ENCODE data around the gene NKIRAS2. TPM values are rescaled to one million over a fixed set of nuclear protein-coding genes. Genes with fewer than 3 reads are reported as not detected.

Gene NKIRAS2
- total and polyA plus RNA-seq, 2 of the 13 experiments (the other 11 are each of a cell fraction or from before 2014, with no cell fraction given): 27.9 to 42.0 TPM

- peak in 1 of 2 experiments; percentile 57; a peak in 2 of 4 replicates for TF ChIP-seq POLR2A (IDR thresholded peaks at IDR 0.05; ENCODE audit: insufficient read depth in 1 of 2, low read depth in 2 of 2, low read length in 2 of 2)
- 0 out of 2 replicates have a peak, but pooled peaks have one; percentile 15 for TF ChIP-seq ZSCAN9 (CRISPR knock-in tag; IDR thresholded peaks at IDR 0.05; ENCODE audit: borderline replicate concordance)
- TF ChIP-seq NONO (IDR thresholded peaks at IDR 0.05): no peak
- 0 out of 2 replicates have a peak, but pooled peaks have one; percentile 34 for TF ChIP-seq NONO (CRISPR knock-in tag; conservative IDR thresholded peaks at IDR 0.05)
- TF ChIP-seq MEIS2 (CRISPR knock-in tag; IDR thresholded peaks at IDR 0.05): peak; percentile 66; the same call in 1 of the 2 replicates
- TF ChIP-seq, protein P1, sequence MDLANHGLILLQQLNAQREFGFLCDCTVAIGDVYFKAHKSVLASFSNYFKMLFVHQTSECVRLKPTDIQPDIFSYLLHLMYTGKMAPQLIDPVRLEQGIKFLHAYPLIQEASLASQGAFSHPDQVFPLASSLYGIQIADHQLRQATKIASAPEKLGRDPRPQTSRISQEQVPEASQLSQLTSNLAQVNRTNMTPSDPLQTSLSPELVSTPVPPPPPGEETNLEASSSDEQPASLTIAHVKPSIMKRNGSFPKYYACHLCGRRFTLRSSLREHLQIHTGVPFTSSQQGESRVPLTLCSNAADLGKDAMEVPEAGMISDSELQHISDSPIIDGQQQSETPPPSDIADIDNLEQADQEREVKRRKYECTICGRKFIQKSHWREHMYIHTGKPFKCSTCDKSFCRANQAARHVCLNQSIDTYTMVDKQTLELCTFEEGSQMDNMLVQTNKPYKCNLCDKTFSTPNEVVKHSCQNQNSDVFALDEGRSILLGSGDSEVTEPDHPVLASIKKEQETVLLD (CRISPR knock-in tag; IDR thresholded peaks at IDR 0.05; ENCODE audit: low read depth): peak; percentile 73
- peak; percentile 63; the same call in 1 of the 2 replicates for TF ChIP-seq ZNF768 (CRISPR knock-in tag; IDR thresholded peaks at IDR 0.05)
- peak; percentile 62; the same call in 1 of the 2 replicates for TF ChIP-seq YEATS4 (CRISPR knock-in tag; IDR thresholded peaks at IDR 0.05; ENCODE audit: borderline replicate concordance)
- peak; percentile 42 for TF ChIP-seq HNRNPLL (IDR thresholded peaks at IDR 0.05; ENCODE audit: low read depth, low read length, poor library complexity, severe bottlenecking)
- peak; percentile 52; the same call in 1 of the 2 replicates for TF ChIP-seq ZSCAN21 (CRISPR knock-in tag; IDR thresholded peaks at IDR 0.05; ENCODE audit: borderline replicate concordance)
- TF ChIP-seq, protein P2, sequence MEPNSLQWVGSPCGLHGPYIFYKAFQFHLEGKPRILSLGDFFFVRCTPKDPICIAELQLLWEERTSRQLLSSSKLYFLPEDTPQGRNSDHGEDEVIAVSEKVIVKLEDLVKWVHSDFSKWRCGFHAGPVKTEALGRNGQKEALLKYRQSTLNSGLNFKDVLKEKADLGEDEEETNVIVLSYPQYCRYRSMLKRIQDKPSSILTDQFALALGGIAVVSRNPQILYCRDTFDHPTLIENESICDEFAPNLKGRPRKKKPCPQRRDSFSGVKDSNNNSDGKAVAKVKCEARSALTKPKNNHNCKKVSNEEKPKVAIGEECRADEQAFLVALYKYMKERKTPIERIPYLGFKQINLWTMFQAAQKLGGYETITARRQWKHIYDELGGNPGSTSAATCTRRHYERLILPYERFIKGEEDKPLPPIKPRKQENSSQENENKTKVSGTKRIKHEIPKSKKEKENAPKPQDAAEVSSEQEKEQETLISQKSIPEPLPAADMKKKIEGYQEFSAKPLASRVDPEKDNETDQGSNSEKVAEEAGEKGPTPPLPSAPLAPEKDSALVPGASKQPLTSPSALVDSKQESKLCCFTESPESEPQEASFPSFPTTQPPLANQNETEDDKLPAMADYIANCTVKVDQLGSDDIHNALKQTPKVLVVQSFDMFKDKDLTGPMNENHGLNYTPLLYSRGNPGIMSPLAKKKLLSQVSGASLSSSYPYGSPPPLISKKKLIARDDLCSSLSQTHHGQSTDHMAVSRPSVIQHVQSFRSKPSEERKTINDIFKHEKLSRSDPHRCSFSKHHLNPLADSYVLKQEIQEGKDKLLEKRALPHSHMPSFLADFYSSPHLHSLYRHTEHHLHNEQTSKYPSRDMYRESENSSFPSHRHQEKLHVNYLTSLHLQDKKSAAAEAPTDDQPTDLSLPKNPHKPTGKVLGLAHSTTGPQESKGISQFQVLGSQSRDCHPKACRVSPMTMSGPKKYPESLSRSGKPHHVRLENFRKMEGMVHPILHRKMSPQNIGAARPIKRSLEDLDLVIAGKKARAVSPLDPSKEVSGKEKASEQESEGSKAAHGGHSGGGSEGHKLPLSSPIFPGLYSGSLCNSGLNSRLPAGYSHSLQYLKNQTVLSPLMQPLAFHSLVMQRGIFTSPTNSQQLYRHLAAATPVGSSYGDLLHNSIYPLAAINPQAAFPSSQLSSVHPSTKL (CRISPR knock-in tag; IDR thresholded peaks at IDR 0.05): peak; percentile 12
- 0 out of 2 replicates have a peak, but pooled peaks have one; percentile 64 for TF ChIP-seq MEIS1 (CRISPR knock-in tag; IDR thresholded peaks at IDR 0.05; ENCODE audit: borderline replicate concordance)
- TF ChIP-seq CHD2 (IDR thresholded peaks at IDR 0.05; ENCODE audit: low read depth, low read length): no peak
- TF ChIP-seq ZNF503 (CRISPR knock-in tag; IDR thresholded peaks at IDR 0.05): no peak
- TF ChIP-seq CREM (IDR thresholded peaks at IDR 0.05): no peak
- no peak for TF ChIP-seq CREM (CRISPR knock-in tag; IDR thresholded peaks at IDR 0.05)
- no peak for TF ChIP-seq DZIP1 (CRISPR knock-in tag; IDR thresholded peaks at IDR 0.05)
- peak; percentile 77 for TF ChIP-seq GATAD1 (CRISPR knock-in tag; IDR thresholded peaks at IDR 0.05)
- no peak for TF ChIP-seq TBX3 (IDR thresholded peaks at IDR 0.05; ENCODE audit: borderline replicate concordance)
- TF ChIP-seq AKAP8 (CRISPR knock-in tag; IDR thresholded peaks at IDR 0.05): peak; percentile 72; the same call in 1 of the 2 replicates
Measured at GRCh38 chr17:42050393-42051012, 30.6 kb downstream of the NKIRAS2 start, which contains the start of gene C17orf113 (continued).

Data from HepG2 (cell line).